K562 (cell line): ENCODE results near the gene MYLK4. TPM values are rescaled to one million over a fixed set of nuclear protein-coding genes. Genes with fewer than 3 reads are reported as not detected.

Experiments
- ATAC-seq: fragments of 200-7000 bp; cut with Tn5 transposase; 3 replicates; pipeline ENCODE4 v1.9.1; 2020; ENCODE audit warnings: moderate library complexity
- BruUV-seq: library from RNA; stranded (reverse); fragments of 400-500 nt; replicated peaks from 2 replicates; lab custom pipeline; 2021; lab: Mats Ljungman, UMichigan
- CTCF ChIA-PET: fragments of 300-600 bp; formaldehyde crosslinking; extraction: SDS; loops from one replicate; lab custom pipeline; 2021; ENCODE audit warnings: low intra/inter-chr PET ratio; lab: Yijun Ruan, JAX
- POLR2A ChIA-PET: fragments of 300-600, 350-650 bp; sonication (Branson Sonifier 250); formaldehyde crosslinking; extraction: SDS; loops from one replicate; lab custom pipeline; 2021; ENCODE audit warnings: antibody characterized with exemption, inconsistent platforms; lab: Yijun Ruan, JAX
- DNase-seq, 4 experiments: peaks; one replicate each; pipeline versions ENCODE4 v3.0.0 to v3.0.0-alpha.2; 2011 to 2018; ENCODE audit warnings: low spot score in 3 of 4, mixed read lengths in 3 of 4; ENCODE audit errors: extremely low read depth in 1 of 4
- FAIRE-seq: peaks from 2 replicates; lab custom pipeline; 2011; peaks lifted over from hg19 to GRCh38; lab: Jason Lieb, UNC
- H2AFZ ChIP-seq: 2 replicates; pipeline ENCODE4 v1.6.0; 2011; ENCODE audit warnings: low read depth, low read length, control low read depth, inconsistent platforms
- H3K27ac ChIP-seq: fragments of 200-600 bp; 3 replicates; pipeline ENCODE4 v1.8.0; 2011; ENCODE audit warnings: low read depth, mild to moderate bottlenecking, control low read depth, inconsistent platforms, low read length, moderate library complexity, mixed read lengths; ENCODE audit errors: extremely low read depth
- H3K27me3 ChIP-seq, 2 experiments: fragments of 300-600 bp in 1 of 2; 2 replicates in 1 of 2; 3 replicates in 1 of 2; pipeline versions ENCODE4 v1.6.0 to v1.8.0; 2011; ENCODE audit warnings: inconsistent platforms in 2 of 2, low read length in 2 of 2, mild to moderate bottlenecking in 1 of 2, mixed read lengths in 1 of 2, moderate library complexity in 1 of 2; ENCODE audit not compliant: control insufficient read depth in 2 of 2, insufficient read depth in 2 of 2
- H3K36me3 ChIP-seq: fragments of 300-600 bp; 3 replicates; pipeline ENCODE4 v1.8.0; 2011; ENCODE audit warnings: mild to moderate bottlenecking, low read length, inconsistent platforms; ENCODE audit not compliant: control insufficient read depth, insufficient read depth
- H3K4me1 ChIP-seq, 2 experiments: fragments of 200-600 bp in 1 of 2; replicated peaks in 1 of 2; 2 replicates in 1 of 2; 3 replicates in 1 of 2; pipeline versions ENCODE4 v1.5.1 to v1.8.0; 2011; ENCODE audit warnings: inconsistent platforms in 2 of 2, low read length in 2 of 2, mild to moderate bottlenecking in 1 of 2, mixed read lengths in 1 of 2, moderate library complexity in 1 of 2; ENCODE audit not compliant: control insufficient read depth in 2 of 2, insufficient read depth in 2 of 2
- H3K4me2 ChIP-seq: 2 replicates; pipeline ENCODE4 v1.6.1; 2011; ENCODE audit warnings: low read length, control low read depth, inconsistent platforms, mixed read lengths; ENCODE audit not compliant: insufficient read depth
- H3K4me3 ChIP-seq: fragments of 200-600 bp; sonication (generic), shearing (Covaris generic); 2 replicates; pipeline ENCODE4 v1.5.1; 2016; ENCODE audit warnings: control low read depth, inconsistent platforms
- H3K79me2 ChIP-seq: fragments of 200-600 bp; 3 replicates; pipeline ENCODE4 v1.8.0; 2011; ENCODE audit warnings: low read length, inconsistent platforms; ENCODE audit not compliant: control insufficient read depth, insufficient read depth
- H3K9ac ChIP-seq, 2 experiments: 2 replicates each; pipeline versions ENCODE4 v1.6.0 to v1.6.1; 2011; ENCODE audit warnings: low read depth in 2 of 2, low read length in 2 of 2, control low read depth in 1 of 2, inconsistent platforms in 1 of 2, mild to moderate bottlenecking in 1 of 2, mixed read lengths in 1 of 2; ENCODE audit not compliant: insufficient read depth in 1 of 2
- H3K9me1 ChIP-seq: one replicate; pipeline ENCODE4 v1.6.0; 2011; ENCODE audit warnings: inconsistent platforms, mild to moderate bottlenecking, low read length, moderate library complexity; ENCODE audit not compliant: control insufficient read depth, insufficient read depth
- H3K9me3 ChIP-seq: replicated peaks from 2 replicates; pipeline ENCODE4 v1.5.1; 2011; ENCODE audit warnings: low read depth, low read length, inconsistent platforms; ENCODE audit not compliant: control insufficient read depth, insufficient read depth
- H4K20me1 ChIP-seq: replicated peaks from 2 replicates; pipeline ENCODE4 v1.6.1; 2011; ENCODE audit warnings: low read length, inconsistent platforms, mixed read lengths; ENCODE audit not compliant: control insufficient read depth, insufficient read depth
- ARID1B ChIP-seq: fragments of 450-650 bp; IDR thresholded peaks from 2 replicates; pipeline ENCODE4 v1.6.1; 2016; ENCODE audit warnings: antibody characterized with exemption, mild to moderate bottlenecking, inconsistent platforms
- BRD9 ChIP-seq: fragments of 450-650 bp; IDR thresholded peaks from 2 replicates; pipeline ENCODE4 v1.6.1; 2018; ENCODE audit warnings: low read depth; ENCODE audit not compliant: partially characterized antibody
- CBFA2T3 ChIP-seq: fragments of 450-650 bp; IDR thresholded peaks from 2 replicates; pipeline ENCODE4 v1.6.1; 2017
- DPF2 ChIP-seq: fragments of 450-650 bp; IDR thresholded peaks from 2 replicates; pipeline ENCODE4 v1.6.1; 2016
- ETV1 ChIP-seq: fragments of 450-650 bp; conservative IDR thresholded peaks from 2 replicates; pipeline ENCODE4 v1.6.1; 2016; ENCODE audit warnings: missing genetic modification characterization, control low read depth, low read depth, missing compliant biosample characterization
- FOXA3 ChIP-seq, 2 experiments: fragments of 450-650 bp in 1 of 2; sonication (generic) in 1 of 2; formaldehyde crosslinking; IDR thresholded peaks in 1 of 2; conservative IDR thresholded peaks in 1 of 2; 2 replicates each; pipeline versions ENCODE4 v1.4.0 to v1.8.0; 2020 to 2022; ENCODE audit warnings: mild to moderate bottlenecking in 2 of 2, missing genetic modification reagents in 1 of 2
- FOXJ2 ChIP-seq: fragments of 200-800 bp; sonication (Bioruptor generic); IDR thresholded peaks from 2 replicates; pipeline ENCODE4 v1.6.1; 2016; ENCODE audit warnings: missing genetic modification characterization, missing compliant biosample characterization
- GABPA ChIP-seq: fragments of 200-800 bp; sonication (Bioruptor generic); conservative IDR thresholded peaks from 2 replicates; pipeline ENCODE4 v1.6.1; 2016; ENCODE audit warnings: low read depth, missing genetic modification characterization, missing compliant biosample characterization
- JUND ChIP-seq, 2 experiments: IDR thresholded peaks; 2 replicates in 1 of 2; 3 replicates in 1 of 2; pipeline ENCODE4 v1.6.1; 2011; ENCODE audit warnings: borderline replicate concordance in 2 of 2, low read depth in 2 of 2, low read length in 2 of 2, improper control_type of control experiment in 1 of 2, missing biosample characterization in 1 of 2, missing genetic modification characterization in 1 of 2, missing genetic modification reagents in 1 of 2
- MCM5 ChIP-seq: fragments of 450-650 bp; IDR thresholded peaks from 2 replicates; pipeline ENCODE4 v1.6.1; 2016; ENCODE audit warnings: low read depth
- MEF2D ChIP-seq: conservative IDR thresholded peaks from 2 replicates; pipeline ENCODE4 v1.6.1; 2016; ENCODE audit warnings: low read depth, missing genetic modification characterization, missing compliant biosample characterization
- MEIS2 ChIP-seq: fragments of 450-650 bp; IDR thresholded peaks from 2 replicates; pipeline ENCODE4 v1.6.1; 2014; ENCODE audit warnings: mild to moderate bottlenecking; ENCODE audit not compliant: partially characterized antibody
- OTX1 ChIP-seq: fragments of 450-650 bp; formaldehyde crosslinking; IDR thresholded peaks from 2 replicates; pipeline ENCODE4 v1.4.0; 2022; ENCODE audit warnings: mild to moderate bottlenecking
- PCBP2 ChIP-seq: fragments of 200-400 bp; formaldehyde crosslinking; IDR thresholded peaks from 2 replicates; pipeline ENCODE4 v1.6.1; 2018; ENCODE audit warnings: low read length, low read depth, mild to moderate bottlenecking, moderate library complexity; ENCODE audit not compliant: poor library complexity, severe bottlenecking
- SLC30A9 ChIP-seq: fragments of 250-450 bp; sonication (Bioruptor Pico); IDR thresholded peaks from 2 replicates; pipeline ENCODE4 v1.8.0; 2022; ENCODE audit warnings: mild to moderate bottlenecking, moderate library complexity
- STAT5B ChIP-seq: fragments of 250-450 bp; sonication (Bioruptor Pico); IDR thresholded peaks from 2 replicates; pipeline ENCODE4 v1.8.0; 2021; ENCODE audit warnings: mild to moderate bottlenecking, inconsistent platforms
- ZC3H8 ChIP-seq: fragments of 450-650 bp; IDR thresholded peaks from 2 replicates; pipeline ENCODE4 v1.6.1; 2017
- ZNF507 ChIP-seq: conservative IDR thresholded peaks from 2 replicates; pipeline ENCODE4 v1.6.1; 2017; ENCODE audit warnings: missing genetic modification characterization, missing compliant biosample characterization
- ZNF639 ChIP-seq, 2 experiments: fragments of 200-800 bp in 1 of 2; sonication (Bioruptor generic) in 1 of 2; sonication (generic) in 1 of 2; formaldehyde crosslinking in 1 of 2; IDR thresholded peaks in 1 of 2; conservative IDR thresholded peaks in 1 of 2; 2 replicates each; pipeline versions ENCODE4 v1.5.0 to v1.6.1; 2016 to 2020; ENCODE audit warnings: missing compliant biosample characterization in 1 of 2, missing genetic modification characterization in 1 of 2, missing genetic modification reagents in 1 of 2
- ZNF830 ChIP-seq: fragments of 250-450 bp; sonication (Bioruptor Pico); IDR thresholded peaks from 2 replicates; pipeline ENCODE4 v1.5.0; 2021; ENCODE audit warnings: mild to moderate bottlenecking
- WGBS: fragments of 100-300 bp; shearing (Covaris generic); methylation state at CpG from one replicate; pipeline ENCODE4 v1.1.6; 2016; ENCODE audit warnings: low coverage, mixed read lengths; ENCODE audit not compliant: insufficient coverage; ENCODE audit errors: missing lambda C conversion rate; 5-methylcytosine and 5-hydroxymethylcytosine counted together
- in situ Hi-C: fragments of 300-500 bp; cut with MboI; formaldehyde crosslinking; loops from 4 replicates; pipeline ENCODE4 v1.15.0; 2018; ENCODE audit warnings: inconsistent platforms, mixed read lengths
- intact Hi-C: fragments of 100-400 bp; cut with micrococcal nuclease; formaldehyde crosslinking; loops from 2 replicates; pipeline ENCODE4 v1.14.2; 2022
- polyA plus RNA-seq, 8 experiments: library from polyadenylated mRNA; depleted of rRNA in 4 of 8; stranded (reverse) in 5 of 8; unstranded in 3 of 8; fragments of >200 nt; fragmentation: Nextera tagmentation in 2 of 8; fragmentation: Illumina TruSeq in 1 of 8; extraction: Ambion mirVana in 2 of 8; extraction: Trizol in 1 of 8; gene quantifications; 2 replicates each; pipeline versions ENCODE4 v1.2.1 to v1.2.3, GENCODE V29; 2011 to 2014; ENCODE audit warnings: inconsistent platforms in 1 of 8, missing spikeins in 1 of 8
- total RNA-seq, 7 experiments: library from RNA; depleted of rRNA in 6 of 7; stranded (reverse); fragments of >200 nt in 6 of 7; fragmentation: Illumina TruSeq in 2 of 7; extraction: Trizol in 2 of 7; gene quantifications; 2 replicates each; pipeline versions ENCODE4 v1.2.1 to v1.2.3, GENCODE V29; 2011 to 2021; ENCODE audit warnings: low replicate concordance in 1 of 7

The MYLK4 gene
- total and polyA plus RNA-seq, 9 of the 15 experiments (the other 6 are each of a cell fraction or from before 2014, with no cell fraction given): 0.01 to 0.15 (median 0.06) TPM

- TF ChIP-seq STAT5B (CRISPR knock-in tag) (no peak), PCBP2 (no peak), ZNF830 (CRISPR knock-in tag) (no peak), MEF2D (no peak), ZNF507 (tag) (no peak)
- TF ChIP-seq, all 486 proteins: peak for 4
Observed at GRCh38 chr6:2750832-2751231, at the start of gene MYLK4 (continued).

GRCh38 chr6:2799936-2800527, 49.3 kb upstream of the MYLK4 start:
- H3K4me2 ChIP-seq: peak overlapping the region; percentile 6; the same call in 1 of the 2 replicates
- H2AFZ ChIP-seq: peak overlapping the region; percentile 64
- H3K27me3 ChIP-seq: no peaks in the 10 kb centered on the region
- no peaks in the 10 kb centered on the region for H3K79me2 ChIP-seq
- no peaks in the 10 kb centered on the region for H3K36me3 ChIP-seq
- intact Hi-C loops (no loop called here), in situ Hi-C loops (no loop called here)
- no peaks in the 10 kb centered on the region for H3K9me1 ChIP-seq
- BruUV-seq: no TSS peak
- DNase-seq (peak in 1 of 4 experiments; percentile 47), FAIRE-seq (peak; percentile 68), ATAC-seq (no peak)
- ChIA-PET CTCF (no interaction called here), POLR2A (interaction anchor here (0.6 kb wide), 1 partner anchor 11 kb away, joined by 3 read pairs; no protein-coding TSS in a partner anchor)
- H3K4me3 ChIP-seq: no peak overlapping the region
- H3K4me1 ChIP-seq: peaks cover 13 to 17% of the 10 kb centered on the region in 2 experiments
- no peak overlapping the region for H3K27ac ChIP-seq
- no peaks in the 10 kb centered on the region for H3K9me3 ChIP-seq
- no peaks in the 10 kb centered on the region for H4K20me1 ChIP-seq
- H3K9ac ChIP-seq: no peak overlapping the region
- 49% methylated on average over 11 of the region's 11 CpGs for WGBS
- no peak for TF ChIP-seq ZC3H8
- TF ChIP-seq JUND (IDR thresholded peaks at IDR 0.05; ENCODE audit: borderline replicate concordance, low read depth, low read length): peak; percentile 80
- peak; percentile 93; the same call in 2 of the 3 replicates for TF ChIP-seq JUND (tag; IDR thresholded peaks at IDR 0.05; ENCODE audit: borderline replicate concordance, low read depth, low read length)
- TF ChIP-seq ZNF639 (CRISPR knock-in tag; conservative IDR thresholded peaks at IDR 0.05 in 1 of 2, IDR thresholded peaks at IDR 0.05 in 1 of 2): 0 out of 4 replicates have a peak, but pooled peaks of 1 of the 2 experiments have one; percentile 40
- no peak for TF ChIP-seq OTX1 (CRISPR knock-in tag)
- TF ChIP-seq SLC30A9 (CRISPR knock-in tag): no peak
- peak; percentile 86 for TF ChIP-seq FOXJ2 (tag)
- peak; percentile 27; the same call in 1 of the 2 replicates for TF ChIP-seq GABPA
- TF ChIP-seq MEIS2: peak; percentile 34
- TF ChIP-seq CBFA2T3: 0 out of 2 replicates have a peak, but pooled peaks have one; percentile 9
- peak; percentile 60 for TF ChIP-seq ARID1B
- TF ChIP-seq MCM5: no peak
- no peak for TF ChIP-seq BRD9
- TF ChIP-seq ETV1 (tag): 0 out of 2 replicates have a peak, but pooled peaks have one; percentile 16
- TF ChIP-seq FOXA3 (CRISPR knock-in tag; conservative IDR thresholded peaks at IDR 0.05 in 1 of 2, IDR thresholded peaks at IDR 0.05 in 1 of 2): 0 out of 4 replicates have a peak, but pooled peaks of 1 of the 2 experiments have one; percentile 22
- peak; percentile 39; the same call in 1 of the 2 replicates for TF ChIP-seq DPF2
